GM10266 (cell line): Measurements from ENCODE around the gene SNRPE.
"Not testable (repeated sequence)": the region's sequence is repeated elsewhere in the genome, so short reads cannot be mapped to it uniquely, and the experiment has no call there.

ENCODE experiments used
- DNase-seq: peaks from one replicate; pipeline ENCODE4 v3.0.0; 2012; ENCODE audit errors: extremely low spot score
- CTCF ChIP-seq: IDR thresholded peaks from 2 replicates; pipeline ENCODE4 v1.5.1; 2012; ENCODE audit warnings: mild to moderate bottlenecking, low read depth; ENCODE audit not compliant: control insufficient read depth, insufficient read depth; ENCODE audit errors: missing control alignments

The SNRPE gene

GRCh38 chr1:203835476-203835875 is 25.9 kb upstream of the SNRPE start:
- no peak for TF ChIP-seq CTCF
- DNase-seq = no peak

GRCh38 chr1:203839081-203839480 is 22.3 kb upstream of the SNRPE start:
- no peak for DNase-seq
- no peak for TF ChIP-seq CTCF

DNA sequence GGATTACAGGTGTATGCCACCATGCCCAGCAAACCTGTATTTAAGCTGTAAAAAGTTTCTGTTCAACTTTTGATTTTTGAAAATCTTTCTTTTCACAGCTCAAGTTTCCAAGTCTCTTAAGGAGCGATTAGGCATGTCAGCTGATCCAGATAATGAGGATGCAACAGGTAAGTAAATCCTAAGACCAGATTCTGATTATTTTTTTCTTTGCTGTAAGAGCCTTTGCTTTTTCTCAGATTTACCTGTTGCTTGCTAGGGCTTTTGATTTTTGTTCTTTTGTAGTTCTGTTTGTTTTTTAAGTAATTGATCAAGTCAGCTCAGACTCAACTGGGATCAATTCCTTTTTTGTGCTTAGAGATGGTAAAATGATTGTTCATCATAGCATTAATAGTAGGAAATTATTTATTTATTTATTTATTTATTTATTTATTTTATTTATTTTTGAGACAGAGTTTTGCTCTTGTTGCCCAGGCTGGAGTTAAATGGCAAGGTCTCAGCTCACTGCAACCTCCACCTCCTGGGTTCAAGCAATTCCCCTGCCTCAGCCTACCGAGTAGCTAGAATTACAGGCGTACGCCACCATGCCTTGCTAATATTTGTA is 21.1 kb upstream of the SNRPE start:
- no peak for DNase-seq
- no peak for TF ChIP-seq CTCF

GRCh38 chr1:203842559-203842876 is 18.9 kb upstream of the SNRPE start:
- no peak for DNase-seq
- no peak for TF ChIP-seq CTCF

DNA sequence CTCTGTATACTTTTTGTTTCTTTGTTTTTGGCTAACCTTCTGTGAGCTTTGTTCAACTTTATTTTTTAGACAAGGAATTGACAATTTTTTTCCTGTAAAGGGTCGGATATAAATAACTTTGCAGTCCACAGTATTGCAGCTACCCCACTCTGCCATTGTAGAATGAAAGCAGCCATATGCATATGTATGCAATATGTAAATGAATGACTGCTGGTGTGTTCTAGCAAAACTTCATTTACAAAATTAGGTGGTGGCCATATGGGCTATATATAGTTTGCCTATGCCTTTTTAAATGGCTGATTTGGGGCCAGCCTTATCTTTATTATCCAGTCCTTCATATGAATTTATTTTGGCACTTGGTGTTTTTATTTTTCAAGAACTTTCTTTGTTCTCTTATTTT is 18.0 kb upstream of the SNRPE start:
- no peak for DNase-seq
- TF ChIP-seq CTCF = no peak

DNA sequence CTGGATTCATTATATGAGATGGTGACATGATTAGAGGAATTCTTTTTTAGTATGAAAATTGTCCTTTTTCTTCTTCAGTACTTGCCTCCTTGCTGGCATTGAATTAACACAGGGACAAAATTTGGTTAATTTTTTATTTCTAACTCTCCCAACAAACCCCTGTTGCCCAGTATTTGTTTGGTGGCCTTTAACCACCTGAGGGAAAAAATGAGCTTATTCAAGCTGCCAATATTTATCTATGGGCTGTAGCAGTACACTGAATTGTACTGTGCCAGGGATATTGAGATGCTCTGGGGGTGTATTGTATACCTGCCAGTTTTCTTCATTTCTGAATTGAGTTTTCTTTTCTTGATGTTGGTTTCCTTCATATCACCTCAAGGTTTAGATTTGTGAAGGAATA is 8.3 kb upstream of the SNRPE start:
- DNase-seq = not testable (repeated sequence)

DNA sequence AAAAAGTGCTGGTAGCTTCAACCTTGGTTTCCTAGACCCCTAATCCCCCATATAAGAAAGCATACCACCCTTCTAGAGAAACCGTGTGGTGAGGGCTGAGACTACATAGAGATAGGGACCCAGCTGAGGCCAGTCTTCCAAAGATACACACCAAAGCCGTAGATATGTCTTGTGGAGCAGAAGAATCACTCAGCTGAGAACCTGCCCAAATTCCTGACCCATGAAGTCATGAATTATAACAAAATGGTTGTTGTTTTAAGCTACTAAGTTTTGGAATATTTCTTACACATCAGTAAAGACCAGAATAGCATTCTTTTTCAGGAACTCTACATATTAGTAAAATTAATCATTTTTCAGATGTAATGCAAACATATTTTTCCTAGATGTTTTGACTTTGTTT is 3.3 kb upstream of the SNRPE start:
- no peak for TF ChIP-seq CTCF
- DNase-seq = no peak

DNA sequence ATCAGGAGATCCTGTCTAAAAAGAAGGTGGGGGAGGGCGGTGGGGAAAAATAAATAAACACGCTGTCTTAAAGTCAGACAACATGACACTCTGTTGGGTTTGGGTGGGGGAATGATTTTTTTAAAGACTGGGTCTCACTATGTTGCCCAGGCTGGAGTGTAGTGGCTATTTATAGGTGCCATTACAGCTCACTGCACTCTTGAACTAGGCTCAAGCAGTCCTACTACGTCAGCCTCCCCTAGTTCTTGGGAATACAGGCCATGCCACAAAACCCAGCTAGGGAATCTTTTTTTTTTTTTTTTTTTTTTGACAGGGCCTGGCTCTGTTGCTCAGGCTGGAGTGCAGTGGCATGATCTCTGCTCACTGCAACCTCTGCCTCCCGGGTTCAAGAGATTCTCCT is 2.4 kb upstream of the SNRPE start:
- DNase-seq = no peak
- no peak for TF ChIP-seq CTCF
